Mesenchymal stem cell (in vitro differentiated cells and primary cell): ENCODE data around the gene MAPKAPK3.

Experiments
- DNase-seq: peaks from one replicate; pipeline ENCODE4 v3.0.0-alpha.2; 2013
- H2AFZ ChIP-seq: one replicate; pipeline ENCODE4 v1.6.1; 2013; ENCODE audit warnings: low read depth, mild to moderate bottlenecking, control low read depth, inconsistent platforms, low read length, moderate library complexity
- H2AK5ac ChIP-seq: 2 replicates; pipeline ENCODE4 v1.6.1; 2013; ENCODE audit warnings: low read length, moderate library complexity, mild to moderate bottlenecking, inconsistent platforms; ENCODE audit not compliant: severe bottlenecking
- H2BK120ac ChIP-seq: one replicate; pipeline ENCODE4 v1.6.1; 2013; ENCODE audit warnings: low read depth, mild to moderate bottlenecking, inconsistent platforms, low read length, moderate library complexity
- H2BK12ac ChIP-seq, 2 experiments: one replicate each; pipeline ENCODE4 v1.6.1; 2013; ENCODE audit warnings: inconsistent platforms in 2 of 2, low read length in 2 of 2, mild to moderate bottlenecking in 2 of 2, moderate library complexity in 2 of 2, control low read depth in 1 of 2
- H2BK15ac ChIP-seq: one replicate; pipeline ENCODE4 v1.6.1; 2013; ENCODE audit warnings: mild to moderate bottlenecking, low read depth, inconsistent platforms; ENCODE audit not compliant: poor library complexity, severe bottlenecking
- H2BK5ac ChIP-seq: 2 replicates; pipeline ENCODE4 v1.6.1; 2013; ENCODE audit warnings: low read depth, mild to moderate bottlenecking, low read length, control low read depth, inconsistent platforms; ENCODE audit not compliant: poor library complexity, severe bottlenecking
- H3K14ac ChIP-seq, 2 experiments: one replicate each; pipeline ENCODE4 v1.6.1; 2013; ENCODE audit warnings: inconsistent platforms in 2 of 2, low read length in 2 of 2, control low read depth in 1 of 2, mild to moderate bottlenecking in 1 of 2, moderate library complexity in 1 of 2
- H3K18ac ChIP-seq, 2 experiments: one replicate each; pipeline ENCODE4 v1.6.1; 2013; ENCODE audit warnings: inconsistent platforms in 2 of 2, low read length in 2 of 2, control low read depth in 1 of 2, low read depth in 1 of 2, mild to moderate bottlenecking in 1 of 2
- H3K23ac ChIP-seq, 2 experiments: one replicate each; pipeline ENCODE4 v1.6.1; 2013; ENCODE audit warnings: inconsistent platforms in 2 of 2, low read length in 2 of 2, mild to moderate bottlenecking in 2 of 2, moderate library complexity in 2 of 2, control low read depth in 1 of 2
- H3K27ac ChIP-seq: 2 replicates; pipeline ENCODE4 v1.5.1; 2013; ENCODE audit warnings: mild to moderate bottlenecking, moderate library complexity, low read length, control low read depth, inconsistent platforms; ENCODE audit not compliant: poor library complexity, severe bottlenecking
- H3K27me3 ChIP-seq, 2 experiments: 2 replicates each; pipeline versions ENCODE4 v1.6.1 to v1.7.0; 2013; ENCODE audit warnings: low read length in 2 of 2, mild to moderate bottlenecking in 2 of 2, moderate library complexity in 2 of 2, control low read depth in 1 of 2, inconsistent platforms in 1 of 2; ENCODE audit not compliant: control insufficient read depth in 1 of 2, insufficient read depth in 1 of 2
- H3K36me3 ChIP-seq, 2 experiments: 2 replicates each; pipeline versions ENCODE4 v1.6.1 to v1.7.0; 2013; ENCODE audit warnings: low read length in 2 of 2, control low read depth in 1 of 2, inconsistent platforms in 1 of 2, low read depth in 1 of 2, mild to moderate bottlenecking in 1 of 2; ENCODE audit not compliant: insufficient read depth in 2 of 2, control insufficient read depth in 1 of 2
- H3K4ac ChIP-seq, 2 experiments: one replicate each; pipeline ENCODE4 v1.6.1; 2013; ENCODE audit warnings: inconsistent platforms in 2 of 2, low read length in 2 of 2, mild to moderate bottlenecking in 2 of 2, moderate library complexity in 2 of 2, control low read depth in 1 of 2, low read depth in 1 of 2
- H3K4me1 ChIP-seq: 2 replicates; pipeline ENCODE4 v1.6.1; 2013; ENCODE audit warnings: low read depth, low read length, control low read depth; ENCODE audit not compliant: control insufficient read depth, insufficient read depth
- H3K4me2 ChIP-seq: 2 replicates; pipeline ENCODE4 v1.6.1; 2013; ENCODE audit warnings: low read length, mild to moderate bottlenecking, inconsistent platforms; ENCODE audit not compliant: poor library complexity, severe bottlenecking
- H3K4me3 ChIP-seq, 2 experiments: 2 replicates each; pipeline versions ENCODE4 v1.5.1 to v1.7.0; 2013; ENCODE audit warnings: low read length in 2 of 2, mild to moderate bottlenecking in 2 of 2, control low read depth in 1 of 2, low read depth in 1 of 2; ENCODE audit not compliant: insufficient read depth in 1 of 2
- H3K79me1 ChIP-seq: replicated peaks from 2 replicates; pipeline ENCODE4 v1.6.1; 2013; ENCODE audit warnings: mild to moderate bottlenecking, control low read depth, low read length, inconsistent platforms; ENCODE audit not compliant: poor library complexity, severe bottlenecking
- H3K9ac ChIP-seq: 2 replicates; pipeline ENCODE4 v1.7.0; 2013; ENCODE audit warnings: mild to moderate bottlenecking, low read length, moderate library complexity
- H3K9me3 ChIP-seq: 2 replicates; pipeline ENCODE4 v1.7.0; 2013; ENCODE audit warnings: mild to moderate bottlenecking, low read length; ENCODE audit not compliant: control insufficient read depth
- H4K8ac ChIP-seq: one replicate; pipeline ENCODE4 v1.6.1; 2013; ENCODE audit warnings: inconsistent platforms, mild to moderate bottlenecking, low read length, moderate library complexity
- H4K91ac ChIP-seq: one replicate; pipeline ENCODE4 v1.6.1; 2013; ENCODE audit warnings: mild to moderate bottlenecking, low read length, inconsistent platforms
- WGBS: methylation state at CpG from one replicate; pipeline ENCODE4 v1.1.7; 2013; ENCODE audit warnings: mixed read lengths; 5-methylcytosine and 5-hydroxymethylcytosine counted together

The MAPKAPK3 gene

DNA sequence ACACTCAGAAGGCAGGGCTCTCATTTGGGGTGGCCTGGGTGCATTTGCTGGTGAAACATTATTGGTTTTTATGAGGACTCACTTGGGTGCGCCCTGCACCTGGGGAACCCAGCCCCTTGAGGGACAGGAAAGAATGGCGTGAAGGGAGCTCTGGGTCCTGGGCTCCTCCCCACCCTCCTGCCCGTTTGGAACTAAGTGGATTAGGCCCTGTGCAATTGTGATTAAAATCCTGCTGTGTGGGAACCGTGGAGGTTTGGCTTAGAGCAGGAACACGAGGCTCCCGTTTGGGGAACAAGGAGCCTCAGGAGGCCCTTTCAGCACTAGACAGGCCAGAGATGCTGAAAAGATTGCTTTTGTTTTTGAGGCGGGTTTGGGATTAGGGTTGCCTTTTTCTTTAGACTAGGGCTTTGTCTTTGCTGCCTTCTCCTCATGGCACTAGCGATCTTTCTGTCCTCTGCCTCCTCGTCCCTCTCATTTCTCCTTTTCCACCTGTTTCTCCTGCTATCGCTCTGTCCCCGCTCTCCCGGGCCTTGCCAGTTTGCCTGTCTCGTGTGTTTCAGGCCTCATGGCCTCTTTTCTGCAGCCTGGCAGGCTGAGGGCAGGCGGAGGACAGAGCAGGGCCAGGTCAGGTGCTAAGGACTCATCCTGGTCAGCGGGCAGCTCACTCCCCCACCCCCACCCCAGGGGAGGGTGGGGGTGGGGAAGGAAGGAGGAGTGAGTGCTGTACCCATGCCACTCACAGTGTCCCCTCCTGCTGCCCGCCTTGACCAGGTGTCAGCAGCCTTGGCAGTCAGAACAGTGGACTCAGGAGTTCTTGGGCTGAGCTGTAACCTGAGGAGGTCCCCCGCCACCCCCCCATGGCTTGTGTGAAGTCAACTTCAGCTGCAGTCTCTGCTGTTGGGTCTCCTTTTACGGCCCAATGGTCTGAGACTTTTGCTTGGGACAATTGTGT lies 8.6 kb downstream of the MAPKAPK3 start:
- no peak for DNase-seq
- peaks cover 48% of the 10 kb centered on the region for H3K79me1 ChIP-seq
- H3K27me3 ChIP-seq: no peaks in the 10 kb centered on the region
- H2AK5ac ChIP-seq: no peak overlapping the region
- H3K23ac ChIP-seq: no peak overlapping the region
- H4K91ac ChIP-seq: no peak overlapping the region
- H3K36me3 ChIP-seq: peaks cover 17 to 21% of the 10 kb centered on the region in 2 experiments
- H3K4ac ChIP-seq: no peak overlapping the region
- no peaks in the 10 kb centered on the region for H3K9me3 ChIP-seq
- H2BK12ac ChIP-seq: no peak overlapping the region
- no peak overlapping the region for H2BK120ac ChIP-seq
- peaks cover 31% of the 10 kb centered on the region for H3K4me1 ChIP-seq
- H3K14ac ChIP-seq: no peak overlapping the region
- H4K8ac ChIP-seq: no peak overlapping the region
- no peak overlapping the region for H3K18ac ChIP-seq
- H3K4me2 ChIP-seq: no peak overlapping the region
- no peak overlapping the region for H3K27ac ChIP-seq
- H3K4me3 ChIP-seq: no peak overlapping the region
- no peak overlapping the region for H3K9ac ChIP-seq
- no peak overlapping the region for H2BK5ac ChIP-seq
- 80% methylated on average over 18 of the region's 18 CpGs for WGBS
- H2BK15ac ChIP-seq: no peak overlapping the region
- H2AFZ ChIP-seq: no peak overlapping the region

DNA sequence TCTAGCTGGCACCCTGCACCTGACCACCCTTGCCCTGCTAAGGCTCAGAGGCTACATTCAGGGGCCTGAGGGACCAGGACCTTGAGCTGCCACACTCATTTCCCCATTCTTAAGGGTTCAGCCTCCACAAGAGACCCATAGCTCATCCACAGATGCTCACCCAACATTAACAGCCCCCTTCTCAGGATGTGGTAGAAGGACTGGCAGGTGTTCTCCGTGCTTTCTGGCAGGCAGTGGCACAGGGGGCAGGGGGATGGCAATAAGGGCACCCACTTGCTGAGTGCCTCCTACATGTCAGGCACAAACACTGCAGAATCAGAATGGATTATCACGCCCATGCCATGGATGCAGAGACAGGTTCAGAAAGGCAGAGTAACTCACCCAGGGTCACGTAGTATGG lies 9.4 kb downstream of the MAPKAPK3 start:
- H4K91ac ChIP-seq: no peak overlapping the region
- H3K23ac ChIP-seq: no peak overlapping the region
- no peak overlapping the region for H2BK15ac ChIP-seq
- no peaks in the 10 kb centered on the region for H3K27me3 ChIP-seq
- H2BK12ac ChIP-seq: no peak overlapping the region
- H3K9ac ChIP-seq: no peak overlapping the region
- H3K4ac ChIP-seq: no peak overlapping the region
- H3K4me3 ChIP-seq: no peak overlapping the region
- H3K14ac ChIP-seq: no peak overlapping the region
- peaks cover 33% of the 10 kb centered on the region for H3K4me1 ChIP-seq
- no peak overlapping the region for H2BK120ac ChIP-seq
- peaks cover 17 to 18% of the 10 kb centered on the region in 2 experiments for H3K36me3 ChIP-seq
- DNase-seq: no peak
- no peak overlapping the region for H2AK5ac ChIP-seq
- no peak overlapping the region for H2AFZ ChIP-seq
- WGBS: 100% methylated on average over 3 of the region's 3 CpGs
- no peak overlapping the region for H4K8ac ChIP-seq
- no peak overlapping the region for H2BK5ac ChIP-seq
- H3K4me2 ChIP-seq: no peak overlapping the region
- H3K9me3 ChIP-seq: no peaks in the 10 kb centered on the region
- H3K18ac ChIP-seq: no peak overlapping the region
- H3K27ac ChIP-seq: no peak overlapping the region
- peaks cover 48% of the 10 kb centered on the region for H3K79me1 ChIP-seq

DNA sequence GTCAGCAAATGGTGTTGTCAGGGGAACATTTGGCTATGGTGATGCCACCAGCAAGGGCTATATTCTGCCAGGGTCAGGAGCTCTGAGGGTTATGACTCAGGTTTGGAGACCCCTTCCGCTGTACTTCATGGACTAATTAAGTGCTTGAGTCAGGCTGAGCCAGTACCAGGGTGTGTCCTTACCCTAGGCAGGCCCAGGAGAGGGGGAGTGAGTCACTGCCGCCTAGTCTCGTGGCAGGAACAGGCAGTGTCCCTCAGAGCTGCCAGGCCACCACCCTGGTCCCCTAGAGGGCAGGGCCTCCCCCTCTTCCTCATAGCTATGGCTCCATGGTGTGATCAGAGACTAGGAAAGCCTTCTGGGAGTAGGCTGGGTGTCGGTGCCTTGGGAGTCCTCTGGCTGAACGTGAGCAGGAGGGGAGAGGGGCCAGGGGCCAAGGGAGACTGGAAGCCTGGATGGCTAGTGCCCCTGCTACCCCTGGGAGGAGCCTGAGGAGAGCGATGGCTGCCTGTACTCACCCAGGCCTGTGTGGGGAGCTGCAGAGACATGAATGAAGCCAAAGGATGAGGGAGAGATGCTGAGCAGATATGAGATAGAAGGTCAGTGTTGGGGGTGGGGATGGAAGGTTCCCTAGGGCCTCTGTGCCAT lies 10.6 kb downstream of the MAPKAPK3 start:
- peak overlapping the region; percentile 7 to 55 for H3K18ac ChIP-seq
- H2BK5ac ChIP-seq: no peak overlapping the region
- no peak overlapping the region for H3K4me2 ChIP-seq
- H3K27ac ChIP-seq: no peak overlapping the region
- H3K9me3 ChIP-seq: no peaks in the 10 kb centered on the region
- peaks cover 47% of the 10 kb centered on the region for H3K79me1 ChIP-seq
- no peak overlapping the region for H2BK15ac ChIP-seq
- H2AK5ac ChIP-seq: no peak overlapping the region
- H3K14ac ChIP-seq: peak overlapping the region in 1 of 2 experiments; percentile 5
- H3K4me3 ChIP-seq: no peak overlapping the region
- 30% methylated on average over 6 of the region's 6 CpGs for WGBS
- H3K4ac ChIP-seq: no peak overlapping the region
- peaks cover 37% of the 10 kb centered on the region for H3K4me1 ChIP-seq
- peaks cover 10 to 16% of the 10 kb centered on the region in 2 experiments for H3K36me3 ChIP-seq
- H4K8ac ChIP-seq: peak overlapping the region; percentile 41
- no peak overlapping the region for H2AFZ ChIP-seq
- H4K91ac ChIP-seq: peak overlapping the region; percentile 36
- peak overlapping the region in 1 of 2 experiments; percentile 1 for H2BK12ac ChIP-seq
- H3K9ac ChIP-seq: peak overlapping the region; percentile 33
- no peak overlapping the region for H2BK120ac ChIP-seq
- H3K23ac ChIP-seq: no peak overlapping the region
- no peaks in the 10 kb centered on the region for H3K27me3 ChIP-seq
- peak; percentile 74 for DNase-seq

DNA sequence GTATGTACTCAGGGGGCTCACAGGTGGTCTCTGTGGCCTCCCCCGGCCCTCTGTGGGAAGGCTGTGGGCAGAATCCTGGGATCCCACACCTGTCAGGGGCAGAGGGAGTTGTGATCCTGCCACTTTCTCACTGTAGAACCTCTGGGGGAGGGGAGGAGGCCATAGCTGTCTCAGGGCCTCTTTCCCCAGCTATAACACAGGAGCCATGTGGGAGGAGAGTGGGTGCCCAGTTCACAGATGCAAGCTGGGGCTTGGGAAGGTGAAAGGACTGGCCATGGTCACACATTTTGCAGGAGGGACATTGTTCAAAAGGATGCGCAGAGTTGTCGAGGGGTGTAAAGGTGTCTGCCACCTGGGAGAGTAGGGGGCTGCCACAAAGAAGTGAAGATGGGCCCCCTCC lies 11.7 kb downstream of the MAPKAPK3 start:
- no peak overlapping the region for H3K18ac ChIP-seq
- H3K27me3 ChIP-seq: no peaks in the 10 kb centered on the region
- DNase-seq: no peak
- no peak overlapping the region for H2AFZ ChIP-seq
- peaks cover 37% of the 10 kb centered on the region for H3K4me1 ChIP-seq
- no peak overlapping the region for H2BK5ac ChIP-seq
- H4K91ac ChIP-seq: peak overlapping the region; percentile 15
- 100% methylated on average over 3 of the region's 3 CpGs for WGBS
- H3K36me3 ChIP-seq: peaks cover 7 to 10% of the 10 kb centered on the region in 2 experiments
- no peak overlapping the region for H4K8ac ChIP-seq
- no peak overlapping the region for H3K4me2 ChIP-seq
- no peak overlapping the region for H3K23ac ChIP-seq
- H2AK5ac ChIP-seq: no peak overlapping the region
- H3K9ac ChIP-seq: peak overlapping the region; percentile 33
- H3K79me1 ChIP-seq: peaks cover 52% of the 10 kb centered on the region
- no peaks in the 10 kb centered on the region for H3K9me3 ChIP-seq
- no peak overlapping the region for H2BK15ac ChIP-seq
- peak overlapping the region; percentile 21 for H2BK120ac ChIP-seq
- H3K14ac ChIP-seq: no peak overlapping the region
- no peak overlapping the region for H3K27ac ChIP-seq
- no peak overlapping the region for H2BK12ac ChIP-seq
- no peak overlapping the region for H3K4ac ChIP-seq
- H3K4me3 ChIP-seq: no peak overlapping the region
